ENCODE measurements around the gene KLF1. TPM values are rescaled to one million over a fixed set of nuclear protein-coding genes. Genes with fewer than 3 reads are reported as not detected.

The KLF1 gene
- total RNA-seq, 1 donor: not detected

- TF ChIP-seq CTCF (IDR thresholded peaks at IDR 0.05; ENCODE audit: extremely low read depth, low read depth, low read length): no peak
- Histone ChIP-seq H3K27me3 (ENCODE audit: insufficient read depth, low read length) (peaks cover 43% of the 10 kb centered on the region), H3K4me3 (ENCODE audit: insufficient read depth, low read length) (no peak overlapping the region), H4K20me1 (ENCODE audit: insufficient read depth, low read length) (no peaks in the 10 kb centered on the region), H3K4me2 (ENCODE audit: insufficient read depth, low read length) (no peak overlapping the region), H3K4me1 (ENCODE audit: insufficient read depth, low read length) (peaks cover 3% of the 10 kb centered on the region), H3K79me2 (ENCODE audit: insufficient read depth, low read length) (no peaks in the 10 kb centered on the region), H3K36me3 (ENCODE audit: insufficient read depth, low read length) (no peaks in the 10 kb centered on the region), H2AFZ (ENCODE audit: low read length) (no peak overlapping the region), H3K9me3 (ENCODE audit: low read depth, low read length) (no peaks in the 10 kb centered on the region), H3K27ac (ENCODE audit: low read depth, low read length) (no peak overlapping the region)
- DNase-seq (ENCODE audit: insufficient read length, low spot score, missing footprints): no peak
These were observed 44.5 kb downstream of the KLF1 start for GRCh38 chr19:12842511-12842910.

- Histone ChIP-seq H3K9me3 (ENCODE audit: low read depth, low read length) (no peaks in the 10 kb centered on the region), H3K79me2 (ENCODE audit: insufficient read depth, low read length) (no peaks in the 10 kb centered on the region), H4K20me1 (ENCODE audit: insufficient read depth, low read length) (no peaks in the 10 kb centered on the region), H3K27me3 (ENCODE audit: insufficient read depth, low read length) (peaks cover 53% of the 10 kb centered on the region), H3K27ac (ENCODE audit: low read depth, low read length) (no peak overlapping the region), H2AFZ (ENCODE audit: low read length) (peak overlapping the region; percentile 68), H3K4me1 (ENCODE audit: insufficient read depth, low read length) (no peaks in the 10 kb centered on the region), H3K36me3 (ENCODE audit: insufficient read depth, low read length) (no peaks in the 10 kb centered on the region), H3K4me3 (ENCODE audit: insufficient read depth, low read length) (peak overlapping the region; percentile 60), H3K4me2 (ENCODE audit: insufficient read depth, low read length) (peak overlapping the region; percentile 56)
- TF ChIP-seq CTCF (IDR thresholded peaks at IDR 0.05; ENCODE audit: extremely low read depth, low read depth, low read length): no peak
- DNase-seq (ENCODE audit: insufficient read length, low spot score, missing footprints): peak; percentile 77
These were observed 45.9 kb downstream of the KLF1 start for GRCh38 chr19:12841094-12841493.

GRCh38 chr19:12840091-12841079, 46.6 kb downstream of the KLF1 start:
- Histone ChIP-seq H3K4me3 (ENCODE audit: insufficient read depth, low read length) (peak overlapping the region; percentile 60), H3K4me2 (ENCODE audit: insufficient read depth, low read length) (peak overlapping the region; percentile 56)
- TF ChIP-seq CTCF (IDR thresholded peaks at IDR 0.05; ENCODE audit: extremely low read depth, low read depth, low read length): no peak

More at GRCh38 chr19:12840091-12841079, 46.6 kb downstream of the KLF1 start:
- peak; percentile 94 for DNase-seq (ENCODE audit: insufficient read length, low spot score, missing footprints)
- Histone ChIP-seq H3K27me3 (ENCODE audit: insufficient read depth, low read length) (peaks cover 60% of the 10 kb centered on the region), H3K4me1 (ENCODE audit: insufficient read depth, low read length) (no peaks in the 10 kb centered on the region), H2AFZ (ENCODE audit: low read length) (peak overlapping the region; percentile 68), H3K36me3 (ENCODE audit: insufficient read depth, low read length) (no peaks in the 10 kb centered on the region), H4K20me1 (ENCODE audit: insufficient read depth, low read length) (no peaks in the 10 kb centered on the region), H3K27ac (ENCODE audit: low read depth, low read length) (no peak overlapping the region), H3K79me2 (ENCODE audit: insufficient read depth, low read length) (no peaks in the 10 kb centered on the region), H3K9me3 (ENCODE audit: low read depth, low read length) (no peaks in the 10 kb centered on the region)
